GM12801 (cell line): ENCODE measurements around the gene MVD.

Experiments used
- CTCF ChIP-seq: IDR thresholded peaks from one replicate; pipeline ENCODE4 v1.5.1; 2011; ENCODE audit warnings: control low read depth; ENCODE audit not compliant: insufficient read length; ENCODE audit errors: extremely low read depth

MVD gene

GRCh38 chr16:88639231-88640038 is 23.5 kb downstream of the MVD start:
- TF ChIP-seq CTCF, result no peak

- TF ChIP-seq CTCF, result no peak
Measured at GRCh38 chr16:88638323-88639230, 24.3 kb downstream of the MVD start, which contains the start of gene IL17C. TSS of gene IL17C (plus strand) at chr16:88638572. CDS start at chr16:88638642, 70 bp downstream.

DNA sequence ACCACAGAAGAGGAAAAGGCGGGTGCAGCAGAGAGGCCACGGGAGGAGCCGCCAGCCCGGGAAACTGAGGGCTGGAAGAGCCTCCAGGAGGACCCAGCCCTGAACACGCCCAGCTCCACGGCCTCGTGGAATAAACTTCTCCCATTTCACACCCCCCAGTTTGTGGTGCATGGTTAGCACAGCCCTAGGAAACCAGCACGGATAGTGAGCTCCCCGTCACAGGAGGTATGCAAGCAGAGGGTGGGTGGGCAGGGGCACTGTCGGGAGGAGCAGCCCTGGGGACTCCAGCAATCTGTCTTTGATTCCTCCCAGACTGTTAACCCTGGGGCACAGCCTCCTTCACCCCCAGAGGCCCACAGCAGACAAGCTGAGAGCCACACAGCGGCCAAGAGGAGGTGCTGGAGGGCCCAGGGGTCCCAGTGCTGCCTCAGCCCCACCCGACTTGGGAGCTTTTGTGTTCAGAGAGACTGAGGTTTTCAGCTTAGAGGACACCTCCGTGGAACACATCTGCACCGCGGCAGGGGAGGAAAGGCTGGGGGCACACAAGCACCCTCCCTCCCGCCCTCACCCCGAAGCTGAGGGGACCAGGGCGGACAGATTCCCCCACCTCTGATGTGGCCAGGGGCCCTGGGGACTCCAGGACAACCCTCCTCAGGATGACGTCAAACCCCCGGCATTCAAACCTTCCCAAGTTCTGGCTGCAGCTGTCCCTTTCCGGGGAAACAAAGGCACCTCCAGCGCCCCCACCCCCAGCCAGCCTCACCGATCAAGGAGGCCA is 26.2 kb downstream of the MVD start:
- no peak for TF ChIP-seq CTCF

DNA sequence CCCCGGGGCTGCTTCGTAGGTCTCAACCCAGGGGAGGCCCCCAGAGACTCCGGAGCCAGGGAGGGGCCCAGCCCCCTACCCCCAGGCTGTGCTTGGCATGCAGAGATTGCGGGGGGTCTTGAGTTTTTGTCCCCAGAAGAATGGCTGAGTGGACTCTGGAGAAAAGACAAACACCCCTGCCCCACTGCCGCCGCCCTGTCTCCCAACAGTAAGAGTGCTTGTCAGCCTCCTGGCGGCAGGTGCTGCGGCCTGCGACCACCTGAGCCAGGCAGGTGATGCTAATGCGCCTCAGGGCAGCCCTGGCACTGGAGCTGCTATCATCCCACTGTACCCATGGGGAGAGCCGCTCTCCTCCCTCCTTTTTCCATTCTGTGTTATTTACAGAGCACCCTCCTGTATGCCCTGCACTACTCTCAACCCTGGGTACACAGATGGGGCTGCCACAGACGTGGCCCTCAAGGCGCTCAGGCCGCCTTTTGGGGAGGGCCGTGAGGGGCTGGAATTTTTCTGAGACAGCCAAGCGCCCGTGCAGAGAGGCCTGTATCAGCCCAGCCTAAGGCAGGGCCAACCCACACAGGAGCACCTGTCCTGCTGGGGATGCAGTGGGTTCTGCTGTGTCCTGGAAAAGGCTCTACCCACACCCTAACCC is 27.1 kb downstream of the MVD start:
- TF ChIP-seq CTCF, result no peak

DNA sequence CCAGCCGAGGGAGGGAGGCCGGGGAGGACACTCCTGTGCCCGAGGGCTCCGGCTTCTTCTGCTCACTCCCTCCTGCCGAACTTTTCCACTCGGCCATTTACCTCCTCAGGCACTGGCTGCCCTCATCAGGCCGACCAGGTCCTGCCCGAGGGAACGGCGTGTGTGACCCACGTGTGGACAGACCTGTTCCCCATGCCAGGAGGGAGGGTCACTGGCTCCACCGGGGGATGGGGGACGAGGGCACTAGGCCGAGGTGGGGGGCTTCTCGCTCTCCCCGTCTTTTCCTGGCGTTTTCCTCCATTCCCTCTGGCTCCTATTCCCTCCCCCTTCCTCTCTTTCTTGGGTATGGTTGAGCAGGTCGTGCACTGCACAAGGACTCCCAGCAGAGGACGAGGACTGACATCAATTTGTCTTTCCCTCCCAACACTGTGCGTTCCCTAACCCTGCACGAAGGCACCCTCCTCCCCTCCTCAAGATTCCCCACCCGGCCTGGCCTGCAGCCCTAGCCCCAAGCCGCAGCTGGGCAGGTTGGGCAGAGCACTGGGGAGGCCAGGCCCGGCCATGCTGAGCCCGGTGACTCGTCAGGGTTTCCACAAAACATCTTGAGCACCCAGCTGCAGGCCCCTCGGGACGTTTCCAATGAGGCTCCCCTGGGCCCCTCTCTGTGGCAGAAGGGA is 27.8 kb downstream of the MVD start:
- TF ChIP-seq CTCF, result no peak

- TF ChIP-seq CTCF, result no peak
Measured at GRCh38 chr16:88634141-88634993, 28.5 kb downstream of the MVD start.
